ENCODE results near the gene SLFN11.

- TF ChIP-seq, protein P1, sequence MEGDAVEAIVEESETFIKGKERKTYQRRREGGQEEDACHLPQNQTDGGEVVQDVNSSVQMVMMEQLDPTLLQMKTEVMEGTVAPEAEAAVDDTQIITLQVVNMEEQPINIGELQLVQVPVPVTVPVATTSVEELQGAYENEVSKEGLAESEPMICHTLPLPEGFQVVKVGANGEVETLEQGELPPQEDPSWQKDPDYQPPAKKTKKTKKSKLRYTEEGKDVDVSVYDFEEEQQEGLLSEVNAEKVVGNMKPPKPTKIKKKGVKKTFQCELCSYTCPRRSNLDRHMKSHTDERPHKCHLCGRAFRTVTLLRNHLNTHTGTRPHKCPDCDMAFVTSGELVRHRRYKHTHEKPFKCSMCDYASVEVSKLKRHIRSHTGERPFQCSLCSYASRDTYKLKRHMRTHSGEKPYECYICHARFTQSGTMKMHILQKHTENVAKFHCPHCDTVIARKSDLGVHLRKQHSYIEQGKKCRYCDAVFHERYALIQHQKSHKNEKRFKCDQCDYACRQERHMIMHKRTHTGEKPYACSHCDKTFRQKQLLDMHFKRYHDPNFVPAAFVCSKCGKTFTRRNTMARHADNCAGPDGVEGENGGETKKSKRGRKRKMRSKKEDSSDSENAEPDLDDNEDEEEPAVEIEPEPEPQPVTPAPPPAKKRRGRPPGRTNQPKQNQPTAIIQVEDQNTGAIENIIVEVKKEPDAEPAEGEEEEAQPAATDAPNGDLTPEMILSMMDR (conservative IDR thresholded peaks at IDR 0.05; ENCODE audit: low read length), result no peak
- no peak for TF ChIP-seq EZH2phosphoT487 (IDR thresholded peaks at IDR 0.05; ENCODE audit: borderline replicate concordance, low read depth, low read length)
Observed at GRCh38 chr17:35390156-35390555, 16.7 kb upstream of the SLFN11 start.
